ENCODE data around the gene CPM.

CPM gene

DNA sequence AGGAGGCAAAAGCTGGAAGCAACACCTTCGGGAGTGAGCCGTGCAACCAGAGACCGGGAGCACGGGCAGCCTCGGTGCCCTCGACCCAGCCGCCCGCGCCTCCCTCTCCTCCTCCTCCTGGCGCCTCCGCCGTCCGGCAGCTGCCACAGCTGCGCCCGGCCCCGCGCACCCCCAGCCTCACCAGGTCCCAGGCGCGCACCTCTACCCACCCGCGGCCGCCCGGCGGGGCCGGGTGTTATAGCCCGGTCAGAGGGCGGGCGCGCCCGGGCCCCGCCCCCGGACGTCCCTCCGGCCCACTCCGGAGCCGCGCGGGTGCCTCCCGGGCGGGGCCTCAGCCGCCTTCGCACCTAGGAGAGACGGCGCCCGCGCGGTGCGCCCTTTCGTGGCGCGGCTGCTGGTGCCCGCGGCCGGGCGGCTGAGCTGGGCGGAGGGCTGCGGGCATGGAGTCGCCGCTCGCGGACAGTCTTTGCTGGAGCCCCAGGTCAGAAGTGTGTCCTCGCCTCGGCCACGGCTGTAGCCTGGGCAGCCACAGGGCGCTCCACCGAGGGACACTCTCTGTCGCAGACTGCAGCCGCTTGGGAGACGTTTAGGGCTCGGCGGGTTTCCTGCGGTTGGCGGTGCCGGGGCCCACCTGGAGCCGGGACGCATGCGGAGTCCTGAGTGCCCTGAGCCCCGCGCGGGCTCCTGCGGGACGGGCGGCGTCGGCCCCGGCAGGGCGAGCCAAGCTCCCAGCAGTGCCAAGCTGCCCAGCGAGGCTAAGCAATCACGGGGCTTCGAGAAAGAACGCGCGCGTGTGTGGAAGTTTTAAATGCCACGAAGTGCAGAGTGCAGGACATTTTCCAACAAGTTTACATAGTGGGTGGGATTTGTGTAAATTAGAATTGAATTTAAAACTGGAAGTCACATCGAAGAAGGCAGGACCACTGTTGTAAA lies at the start of gene CPM:
Gene CPM (minus strand): TSS at position 211 of the 933 bp plus-strand sequence. CDS start 334 bp downstream, outside the sequence.
- DNase-seq (ENCODE audit: low read depth), result peak; percentile 36

DNA sequence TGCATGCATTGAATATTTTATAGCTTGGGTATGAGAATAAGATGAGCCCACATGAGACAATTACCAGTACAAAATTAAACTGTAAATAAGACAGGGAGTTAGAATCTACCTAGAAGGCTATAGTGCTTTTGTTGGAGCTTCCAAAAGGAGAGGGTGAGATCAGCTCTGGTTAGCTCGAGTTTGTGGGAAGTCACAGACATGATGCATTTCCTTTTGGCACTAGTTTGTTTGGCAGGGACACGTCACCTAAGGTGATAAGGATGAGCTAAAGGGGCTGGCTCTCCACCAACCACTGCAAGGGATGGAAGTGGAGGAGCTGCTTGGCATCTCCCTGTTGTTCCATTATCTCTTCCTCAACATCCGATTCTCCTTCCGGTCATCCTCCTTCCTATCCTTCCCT lies 48.5 kb upstream of the CPM start:
- DNase-seq (ENCODE audit: low read depth), result no peak

DNA sequence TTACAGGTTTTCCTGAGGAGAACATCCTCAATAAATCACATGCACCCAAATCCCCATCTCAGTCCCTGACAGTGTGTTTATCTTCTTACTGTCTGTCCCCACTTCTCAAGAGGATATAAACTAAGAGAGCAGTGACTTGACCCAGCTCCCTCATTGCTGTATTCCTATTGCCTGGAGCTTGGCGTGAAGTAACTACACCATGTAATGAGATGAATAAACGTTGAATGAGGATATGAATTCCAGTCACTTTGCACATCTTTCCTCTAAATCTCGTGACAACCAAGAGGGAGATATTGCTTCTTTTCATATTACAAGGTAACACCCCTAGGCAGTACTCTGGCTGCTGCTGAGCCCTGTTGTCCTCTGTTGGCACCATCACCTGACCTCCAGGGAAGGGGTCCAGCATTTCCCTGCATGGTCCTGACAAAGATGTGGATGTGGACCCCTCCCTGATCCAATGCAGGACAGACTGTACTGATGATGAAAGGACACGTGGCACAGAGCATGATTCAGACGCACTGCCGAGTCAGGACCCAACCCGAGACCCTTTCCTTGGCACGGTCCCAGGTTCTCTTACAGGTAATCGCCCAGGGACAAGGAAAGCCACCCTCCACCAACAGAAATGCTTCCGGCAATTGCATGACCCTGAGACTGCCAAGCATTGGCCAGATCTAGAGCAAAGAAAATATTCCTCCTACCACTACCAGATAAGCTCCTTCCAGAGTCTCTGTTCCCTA lies 47.7 kb upstream of the CPM start:
- DNase-seq (ENCODE audit: low read depth), result no peak

DNA sequence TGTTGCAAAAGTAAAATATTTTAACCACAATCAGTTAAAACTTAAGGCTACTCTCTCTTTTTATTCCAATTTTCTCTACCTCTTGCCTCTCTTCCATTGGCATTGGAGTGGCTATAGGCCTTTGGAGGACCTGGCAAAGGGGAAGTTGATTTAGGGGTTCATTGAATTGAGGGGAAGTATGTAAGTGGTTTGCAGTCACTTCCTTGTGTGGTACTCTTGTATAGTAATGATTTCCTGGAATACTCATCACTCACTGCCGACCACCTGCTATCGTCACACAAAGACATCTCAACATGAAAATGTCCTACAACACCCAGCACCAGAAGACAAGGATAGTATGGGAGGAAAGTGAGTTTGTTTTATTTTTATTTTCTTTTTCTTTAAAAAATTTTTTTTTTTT lies 45.7 kb upstream of the CPM start:
- DNase-seq (ENCODE audit: low read depth), result no peak

DNA sequence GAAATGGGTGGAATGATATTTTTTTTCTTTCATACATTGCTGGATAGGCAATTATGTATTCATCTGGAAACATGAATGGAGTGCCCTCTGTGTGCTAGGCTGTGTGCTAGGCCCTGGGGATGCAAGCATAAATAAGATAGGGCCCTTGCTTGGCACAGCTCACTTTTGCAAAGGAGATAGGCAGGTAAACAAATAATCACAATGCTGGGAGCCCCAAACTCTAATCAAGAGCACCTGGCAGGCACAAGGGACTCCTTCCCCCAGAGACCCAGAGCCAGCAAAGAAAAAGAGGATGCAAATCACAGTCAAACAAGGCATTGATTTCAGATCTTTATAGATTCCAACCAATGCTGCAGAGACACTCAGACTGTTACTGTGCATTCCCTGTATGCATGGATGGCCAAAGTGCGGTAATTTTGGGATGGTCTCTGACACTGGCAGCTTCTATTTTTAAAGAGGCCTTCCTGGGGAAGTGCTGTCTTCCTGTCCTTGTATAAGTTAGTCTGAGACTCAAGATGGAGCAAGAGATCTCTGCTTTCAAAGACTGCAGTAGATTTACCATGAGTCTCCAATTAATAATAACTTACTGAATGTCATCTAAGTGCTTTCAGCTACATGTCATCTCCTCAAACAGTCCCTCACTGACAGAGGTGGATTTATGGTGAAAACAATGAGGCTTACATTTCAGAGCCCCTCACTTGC lies 45.1 kb upstream of the CPM start:
- no peak for DNase-seq (ENCODE audit: low read depth)

DNA sequence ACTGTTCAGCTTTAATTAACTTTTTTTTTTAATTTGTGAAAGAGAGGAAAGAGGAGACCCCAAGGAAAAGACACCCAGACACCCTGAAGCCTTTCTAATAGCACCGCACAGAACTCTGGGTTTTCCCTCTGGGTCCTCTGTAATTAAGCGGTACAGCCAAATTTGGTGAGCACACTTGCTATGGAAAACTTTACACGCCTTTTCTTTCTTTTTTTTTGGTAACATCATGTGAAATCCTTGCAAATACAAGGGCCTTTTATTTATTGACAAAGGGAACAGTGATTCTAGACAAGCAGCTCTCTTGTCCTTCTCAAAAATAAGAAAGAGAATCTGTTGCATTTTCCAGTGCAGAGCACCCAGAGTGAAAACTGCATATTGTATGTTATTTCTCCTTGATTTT lies 44.4 kb upstream of the CPM start:
- no peak for DNase-seq (ENCODE audit: low read depth)

DNA sequence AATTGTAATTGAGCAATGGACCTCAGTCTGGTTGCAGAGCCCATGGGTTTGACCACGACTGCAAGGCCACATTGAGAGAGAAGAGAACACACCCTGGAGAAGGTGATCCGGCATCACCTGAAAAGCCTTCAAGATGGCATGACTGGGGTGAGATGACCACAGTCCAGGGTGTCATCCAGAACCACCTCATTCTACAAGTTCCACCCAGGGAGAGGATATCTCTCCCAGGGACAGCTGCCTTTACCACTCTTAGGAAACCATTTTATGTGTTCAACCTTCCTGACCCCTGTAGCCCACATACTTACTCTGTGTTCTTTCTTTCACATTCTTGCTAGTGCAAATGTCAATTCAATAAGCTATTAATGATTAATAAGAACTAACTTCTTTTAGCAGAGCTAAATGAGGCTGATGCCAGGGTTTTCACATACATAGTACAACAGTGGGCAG lies 43.4 kb upstream of the CPM start:
- no peak for DNase-seq (ENCODE audit: low read depth)

DNA sequence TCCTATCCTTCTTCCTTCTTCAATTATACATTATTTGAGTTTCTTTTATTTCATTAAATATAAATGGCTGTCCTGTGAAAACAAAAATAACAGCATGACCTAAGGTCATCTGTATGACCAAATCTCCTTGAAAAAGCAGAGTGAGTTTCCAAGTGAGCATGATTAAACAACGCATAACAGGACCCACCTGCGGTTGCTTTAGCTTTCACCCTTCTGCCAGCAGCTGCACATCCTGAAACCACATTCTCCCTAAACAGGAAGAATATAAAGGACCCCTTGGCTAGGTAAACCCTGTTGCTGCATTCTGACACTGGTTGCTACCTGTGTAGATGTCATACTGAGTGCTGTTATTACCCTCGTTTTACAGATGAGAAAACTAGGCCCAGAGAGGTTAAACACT lies 42.8 kb upstream of the CPM start:
- no peak for DNase-seq (ENCODE audit: low read depth)

DNA sequence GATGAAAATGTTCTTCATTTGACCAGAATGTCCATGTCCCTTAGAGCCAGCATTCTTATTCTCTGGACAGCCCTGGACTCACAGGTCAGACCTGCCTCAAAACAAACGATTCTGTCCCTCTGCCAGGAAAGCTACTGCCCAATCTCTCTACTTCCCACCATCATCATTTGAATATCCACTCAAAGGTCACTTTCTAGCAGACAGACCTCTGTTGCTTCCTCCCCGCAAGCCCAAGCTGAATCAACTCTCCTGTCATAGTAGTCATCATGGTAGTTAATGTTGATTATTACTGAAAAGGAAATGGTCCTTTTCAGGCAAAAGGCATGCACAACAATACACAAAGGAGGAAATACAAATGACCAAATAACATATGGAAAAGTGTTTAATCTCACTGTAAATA lies 39.6 kb upstream of the CPM start:
- DNase-seq (ENCODE audit: low read depth), result no peak

DNA sequence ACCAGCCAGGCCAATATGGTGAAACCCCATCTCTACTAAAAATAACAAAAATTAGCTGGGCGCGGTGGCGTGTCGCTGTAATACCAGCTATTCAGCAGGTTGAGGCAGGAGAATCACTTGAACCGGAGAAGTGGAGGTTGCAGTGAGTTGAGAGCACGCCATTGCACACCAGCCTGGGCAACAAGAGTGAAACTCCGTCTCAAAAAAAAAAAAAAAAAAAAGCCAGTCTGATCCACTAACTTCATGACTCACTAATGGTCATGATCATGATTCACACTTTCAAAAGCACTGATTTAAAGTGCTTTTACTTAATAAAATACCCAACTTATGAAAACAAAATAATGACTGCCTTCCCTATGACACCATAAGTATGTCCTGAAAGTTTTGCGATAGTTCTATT lies 38.4 kb upstream of the CPM start:
- no peak for DNase-seq (ENCODE audit: low read depth)

DNA sequence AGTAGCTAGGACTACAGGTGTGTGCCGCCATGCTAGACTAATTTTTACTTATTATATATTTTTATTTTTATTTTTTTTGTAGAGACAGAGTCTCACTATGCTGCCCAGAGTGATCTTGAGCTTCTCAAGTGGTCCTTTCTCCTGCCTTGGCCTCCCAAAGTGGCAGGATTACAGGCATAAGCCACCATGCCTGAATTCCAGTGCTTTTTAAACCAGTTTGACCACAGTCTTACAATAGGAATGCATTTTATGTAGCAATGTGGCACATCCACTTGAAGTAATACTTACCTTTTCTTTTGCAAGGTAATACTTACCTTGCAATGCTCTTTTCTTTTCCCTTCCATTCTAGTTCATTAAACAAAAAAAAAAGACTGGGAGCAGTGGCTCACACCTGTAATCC lies 38.0 kb upstream of the CPM start:
- no peak for DNase-seq (ENCODE audit: low read depth)

DNA sequence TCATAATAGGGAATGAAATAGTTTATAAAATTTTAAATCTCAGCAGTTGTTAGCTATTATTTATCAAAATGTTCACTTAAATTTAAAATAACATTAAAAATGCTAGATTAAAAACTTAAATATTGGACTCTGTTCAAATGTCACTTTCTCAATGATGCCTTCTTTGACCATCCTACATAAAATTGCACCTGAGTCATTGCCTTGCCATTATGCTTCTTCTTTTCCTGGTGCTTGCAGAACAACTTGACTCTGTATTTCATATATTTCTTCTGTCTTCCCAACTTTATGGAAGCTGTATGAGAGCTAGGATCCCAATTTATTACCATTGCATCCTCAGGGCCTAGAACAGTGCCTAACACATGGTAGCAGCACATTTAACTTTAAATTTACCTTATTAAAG lies 37.3 kb upstream of the CPM start:
- no peak for DNase-seq (ENCODE audit: low read depth)

DNA sequence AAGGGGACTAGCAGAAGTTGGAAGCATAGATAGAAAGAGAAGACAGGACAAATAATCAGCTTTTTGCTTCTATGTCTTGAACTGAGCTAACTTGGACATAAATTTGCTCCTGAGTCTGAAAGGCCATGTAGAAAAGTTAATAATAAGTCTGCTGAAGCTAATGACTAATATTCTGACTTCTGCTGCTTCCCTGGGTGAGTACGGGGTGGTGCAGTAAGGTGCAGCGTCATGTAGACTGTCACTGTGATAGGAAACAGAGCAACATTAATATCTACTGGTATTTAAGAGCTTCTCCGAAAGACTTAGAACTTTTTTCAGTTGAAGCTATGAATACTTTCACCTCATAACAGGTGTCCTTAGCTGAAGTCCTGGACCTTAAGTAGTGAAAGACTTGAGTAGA lies 34.1 kb upstream of the CPM start:
- DNase-seq (ENCODE audit: low read depth), result no peak

DNA sequence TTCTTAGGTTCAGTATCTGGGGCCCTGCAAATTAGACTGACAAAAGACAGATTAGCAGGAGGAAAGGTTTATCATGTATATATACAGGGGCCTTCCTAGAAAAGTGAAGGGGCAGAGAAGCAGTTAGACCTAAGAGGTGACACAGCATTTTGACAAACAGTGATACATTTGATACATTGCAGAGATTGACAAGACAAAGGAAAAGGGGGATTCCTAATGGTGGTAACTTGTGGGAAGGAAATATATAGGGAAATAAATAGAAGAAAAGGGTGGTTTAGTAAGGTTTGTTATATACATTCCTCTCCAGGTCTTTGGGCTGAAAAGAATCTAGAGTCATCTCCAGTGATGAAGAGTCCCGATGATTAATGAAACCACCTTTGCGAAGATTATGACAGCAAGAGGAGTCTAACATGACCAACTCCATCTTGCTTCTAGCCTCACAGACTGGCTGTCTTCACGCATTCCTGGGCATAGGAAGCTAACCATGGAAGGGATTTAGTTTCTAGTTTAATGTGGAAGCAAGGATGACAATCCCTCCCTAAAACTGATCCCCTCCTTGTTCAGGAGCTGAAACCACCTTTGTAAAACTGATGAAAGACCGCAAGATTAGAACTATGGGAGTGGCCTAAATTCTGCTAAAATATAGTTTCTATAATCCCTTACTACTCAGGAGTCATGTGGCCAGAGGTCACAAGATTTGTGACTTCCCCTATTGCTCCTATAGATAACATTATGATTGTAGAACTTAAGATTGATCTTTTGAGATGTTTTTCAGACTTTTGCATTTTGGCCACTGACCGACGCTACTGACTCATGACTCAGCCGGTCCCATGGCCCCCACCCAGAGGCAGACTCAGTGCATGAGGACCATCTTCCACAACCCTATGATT lies 31.1 kb upstream of the CPM start:
- DNase-seq (ENCODE audit: low read depth), result no peak

DNA sequence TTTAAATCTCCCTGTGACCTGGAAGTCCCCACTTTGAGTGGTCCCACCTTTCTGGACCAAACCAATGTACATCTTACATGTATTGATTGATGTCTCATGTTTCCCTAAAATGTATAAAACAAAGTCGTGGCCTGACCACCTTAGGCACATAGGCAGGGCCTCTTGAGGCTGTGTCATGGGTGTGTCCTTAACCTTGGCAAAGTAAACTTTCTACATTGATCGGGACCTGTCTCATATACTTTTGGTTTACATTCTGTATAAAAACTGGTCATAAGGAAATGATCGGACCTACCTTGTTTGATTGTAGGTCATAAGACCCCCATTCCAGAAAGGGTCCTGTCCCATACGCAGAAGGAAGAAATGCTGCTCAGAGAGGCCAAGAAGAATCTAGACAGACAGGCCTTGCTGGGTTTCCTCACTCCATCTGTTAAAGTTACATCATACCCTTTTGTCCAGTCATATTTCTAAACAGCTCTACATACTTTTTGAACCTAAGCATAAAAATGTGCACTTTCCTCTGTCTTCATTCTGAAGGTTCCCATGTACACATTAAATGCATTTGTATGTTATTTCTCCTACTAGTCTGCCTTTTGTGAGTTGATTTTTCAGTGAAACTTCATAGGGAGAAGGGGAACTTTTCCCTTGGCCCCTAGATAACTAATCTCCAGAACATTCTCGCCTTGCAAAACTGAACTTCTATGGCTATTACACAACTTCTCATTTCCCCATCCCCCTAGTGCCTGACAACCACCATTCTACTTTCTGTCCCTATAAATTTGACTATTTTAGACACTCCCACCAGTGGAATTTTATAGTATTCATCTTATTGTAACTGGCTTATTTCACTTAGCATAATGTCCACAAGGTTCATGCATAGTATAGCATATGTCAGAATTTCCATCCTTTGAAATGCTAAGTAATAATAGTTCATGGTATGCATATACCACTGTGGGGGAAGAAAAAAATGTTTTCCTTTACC lies 30.2 kb upstream of the CPM start:
- DNase-seq (ENCODE audit: low read depth), result no peak

DNA sequence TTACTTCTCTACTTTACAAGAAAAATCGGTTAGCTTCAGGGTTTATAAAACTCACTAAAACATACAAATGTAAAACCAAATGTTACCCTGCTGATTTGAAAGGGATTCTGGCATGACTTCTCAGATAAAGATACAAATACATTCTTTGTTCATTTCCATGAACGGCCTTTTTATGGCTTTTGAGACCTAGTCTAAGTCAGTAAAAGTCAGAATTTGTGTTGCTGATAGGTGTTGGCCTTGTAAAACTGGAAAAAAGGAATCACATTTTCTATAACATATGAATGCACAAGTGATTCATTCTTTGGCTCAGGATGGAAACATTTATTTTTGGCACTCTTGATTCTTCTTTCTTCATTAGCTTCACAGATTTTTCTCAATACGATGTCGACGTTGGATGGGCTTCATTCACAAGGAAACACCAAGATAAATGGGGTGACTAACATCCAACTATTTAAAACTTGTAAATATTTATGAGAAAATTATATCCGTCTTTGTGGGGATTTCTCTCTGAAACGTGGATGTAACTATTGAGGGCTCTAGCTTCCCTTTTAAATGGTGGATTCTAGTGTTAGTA lies 27.0 kb upstream of the CPM start:
- no peak for DNase-seq (ENCODE audit: low read depth)

DNA sequence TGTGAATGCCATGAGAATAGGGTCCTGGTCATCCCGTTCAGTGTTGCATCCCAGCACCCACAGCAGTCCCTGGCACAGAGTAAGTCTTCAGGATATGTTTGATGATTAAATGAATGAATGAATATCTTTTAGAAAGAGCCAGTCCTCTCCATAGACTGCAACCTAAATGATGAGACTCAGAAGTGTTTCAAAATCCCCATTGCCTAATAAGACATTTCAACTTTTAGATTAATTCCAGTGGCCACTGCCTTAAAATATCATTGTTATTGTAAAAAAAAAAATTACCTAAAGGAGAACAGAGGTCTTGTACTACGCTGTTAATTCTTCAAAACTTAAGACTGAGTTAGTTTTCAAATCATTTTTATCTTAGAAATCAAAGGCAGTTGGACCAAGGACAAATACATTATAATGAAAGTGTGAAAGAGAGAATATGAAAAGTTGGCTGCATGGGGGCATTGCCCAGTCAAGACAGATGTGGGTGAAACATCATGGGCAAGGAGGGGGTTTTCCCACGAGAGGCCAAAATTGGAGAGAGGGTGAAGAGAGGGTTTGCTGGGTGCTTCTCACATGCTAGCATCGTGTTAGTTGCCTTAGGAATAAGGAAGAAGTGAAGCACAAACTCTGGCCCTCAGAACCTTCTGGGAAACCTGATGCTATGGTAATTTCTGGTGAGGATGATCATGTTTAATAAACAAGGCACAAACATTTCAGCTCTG lies 26.3 kb upstream of the CPM start:
- no peak for DNase-seq (ENCODE audit: low read depth)

DNA sequence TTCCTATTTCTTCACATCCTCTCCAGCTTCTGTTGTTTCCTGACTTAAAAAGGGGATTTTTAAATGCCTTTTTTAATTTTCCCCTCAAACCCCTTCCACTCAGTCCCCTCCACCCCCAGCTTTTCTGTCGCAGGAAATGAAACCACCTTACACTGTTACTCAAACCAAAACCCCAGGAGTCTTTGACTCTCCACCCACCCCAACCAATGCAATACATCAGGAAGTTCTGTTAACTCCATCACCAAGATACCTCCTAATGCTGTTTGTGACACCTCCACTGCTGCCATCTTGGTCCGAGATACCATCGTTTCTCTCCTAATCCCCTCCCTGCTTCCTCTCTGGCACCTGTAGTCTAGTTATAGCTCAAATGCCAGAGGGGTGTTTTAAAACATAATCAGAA lies 25.4 kb upstream of the CPM start:
- DNase-seq (ENCODE audit: low read depth), result no peak

DNA sequence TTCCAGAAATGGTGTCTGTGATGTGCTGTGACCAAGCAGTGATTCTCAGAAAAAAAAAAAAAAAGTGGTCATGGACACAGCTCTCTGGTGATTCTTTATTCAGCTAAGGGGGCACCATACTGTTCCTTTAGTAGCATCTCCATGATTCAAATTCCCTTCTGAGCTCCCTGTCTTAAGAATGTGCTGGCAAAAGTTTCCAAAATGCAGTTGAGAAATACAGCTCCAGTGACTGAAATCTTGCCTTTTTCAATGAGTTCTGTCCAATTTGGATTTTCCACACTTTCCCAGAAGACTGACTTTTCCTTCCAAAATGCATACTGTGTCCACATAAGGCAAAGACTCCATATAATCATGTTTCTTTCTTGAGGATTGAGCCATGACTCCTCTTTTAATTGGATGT lies 24.3 kb upstream of the CPM start:
- DNase-seq (ENCODE audit: low read depth), result no peak
